ENCODE results near the gene SLCO3A1.
"Not testable (repeated sequence)": the region's sequence is repeated elsewhere in the genome, so short reads cannot be mapped to it uniquely, and the experiment has no call there.

Gene SLCO3A1

GRCh38 chr15:92205255-92205739 is 351.8 kb downstream of the SLCO3A1 start:
- no peak for TF ChIP-seq EZH2 (IDR thresholded peaks at IDR 0.05; ENCODE audit: borderline replicate concordance, low read depth, low read length, severe bottlenecking)
- no peak for TF ChIP-seq CTCF (IDR thresholded peaks at IDR 0.05; ENCODE audit: borderline replicate concordance, extremely low read depth, low read length, poor library complexity, severe bottlenecking)
- Histone ChIP-seq H3K4me1 (ENCODE audit: insufficient read depth, low read length) (no peaks in the 10 kb centered on the region), H3K27me3 (ENCODE audit: insufficient read depth, low read length, poor library complexity) (no peaks in the 10 kb centered on the region), H2AFZ (ENCODE audit: low read depth, low read length) (no peak overlapping the region), H3K36me3 (ENCODE audit: insufficient read depth, low read length) (no peaks in the 10 kb centered on the region), H3K4me2 (ENCODE audit: insufficient read depth, low read length) (no peak overlapping the region), H3K4me3 (ENCODE audit: low read depth in 1 of 2, low read length in 2 of 2) (no peak overlapping the region), H3K9me3 (ENCODE audit: insufficient read depth, low read length, severe bottlenecking) (no peaks in the 10 kb centered on the region), H3K27ac (ENCODE audit: low read length) (no peak overlapping the region), H3K79me2 (ENCODE audit: insufficient read depth, low read length) (no peaks in the 10 kb centered on the region), H3K9ac (ENCODE audit: low read depth, low read length) (no peak overlapping the region), H4K20me1 (ENCODE audit: insufficient read depth, low read length) (no peaks in the 10 kb centered on the region)
- DNase-seq: no peak
- ATAC-seq (ENCODE audit: insufficient read depth, low read depth): no peak

GRCh38 chr15:92207601-92208000 is 354.1 kb downstream of the SLCO3A1 start:
- H3K4me1 ChIP-seq (ENCODE audit: insufficient read depth, low read length): not testable (repeated sequence)

More at GRCh38 chr15:92207601-92208000, 354.1 kb downstream of the SLCO3A1 start:
- H3K27ac ChIP-seq (ENCODE audit: low read length); ATAC-seq (ENCODE audit: insufficient read depth, low read depth); H3K27me3 ChIP-seq (ENCODE audit: insufficient read depth, low read length, poor library complexity); H3K79me2 ChIP-seq (ENCODE audit: insufficient read depth, low read length); H3K9ac ChIP-seq (ENCODE audit: low read depth, low read length); H2AFZ ChIP-seq (ENCODE audit: low read depth, low read length); H4K20me1 ChIP-seq (ENCODE audit: insufficient read depth, low read length); H3K4me2 ChIP-seq (ENCODE audit: insufficient read depth, low read length); H3K9me3 ChIP-seq (ENCODE audit: insufficient read depth, low read length, severe bottlenecking); DNase-seq; H3K36me3 ChIP-seq (ENCODE audit: insufficient read depth, low read length); H3K4me3 ChIP-seq (ENCODE audit: low read depth in 1 of 2, low read length in 2 of 2): not testable (repeated sequence)
